Cardiac fibroblast (primary cell): Measurements from ENCODE around the gene PEPD.

Experiments used
- DNase-seq, 2 donors: peaks; one replicate each; pipeline versions ENCODE4 v3.0.0 to v3.0.0-alpha.2; 2010; ENCODE audit warnings: low read depth in 2 of 2
- H3K4me3 ChIP-seq, 2 donors: replicated peaks in 1 of 2; 1 replicate in 1 of 2; 2 replicates in 1 of 2; pipeline ENCODE4 v1.5.1; 2011; ENCODE audit warnings: low read depth in 2 of 2, low read length in 2 of 2, mild to moderate bottlenecking in 2 of 2, moderate library complexity in 1 of 2
- TF ChIP-seq, protein P1 (sequence below): IDR thresholded peaks from one replicate; pipeline ENCODE4 v1.5.1; 2011; ENCODE audit warnings: low read depth, mild to moderate bottlenecking, low read length, inconsistent platforms

PEPD gene

GRCh38 chr19:33530842-33531241, 9.3 kb upstream of the PEPD start:
- H3K4me3 ChIP-seq: no peak overlapping the region
- TF ChIP-seq, protein P1, sequence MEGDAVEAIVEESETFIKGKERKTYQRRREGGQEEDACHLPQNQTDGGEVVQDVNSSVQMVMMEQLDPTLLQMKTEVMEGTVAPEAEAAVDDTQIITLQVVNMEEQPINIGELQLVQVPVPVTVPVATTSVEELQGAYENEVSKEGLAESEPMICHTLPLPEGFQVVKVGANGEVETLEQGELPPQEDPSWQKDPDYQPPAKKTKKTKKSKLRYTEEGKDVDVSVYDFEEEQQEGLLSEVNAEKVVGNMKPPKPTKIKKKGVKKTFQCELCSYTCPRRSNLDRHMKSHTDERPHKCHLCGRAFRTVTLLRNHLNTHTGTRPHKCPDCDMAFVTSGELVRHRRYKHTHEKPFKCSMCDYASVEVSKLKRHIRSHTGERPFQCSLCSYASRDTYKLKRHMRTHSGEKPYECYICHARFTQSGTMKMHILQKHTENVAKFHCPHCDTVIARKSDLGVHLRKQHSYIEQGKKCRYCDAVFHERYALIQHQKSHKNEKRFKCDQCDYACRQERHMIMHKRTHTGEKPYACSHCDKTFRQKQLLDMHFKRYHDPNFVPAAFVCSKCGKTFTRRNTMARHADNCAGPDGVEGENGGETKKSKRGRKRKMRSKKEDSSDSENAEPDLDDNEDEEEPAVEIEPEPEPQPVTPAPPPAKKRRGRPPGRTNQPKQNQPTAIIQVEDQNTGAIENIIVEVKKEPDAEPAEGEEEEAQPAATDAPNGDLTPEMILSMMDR: no peak
- no peak for DNase-seq

DNA sequence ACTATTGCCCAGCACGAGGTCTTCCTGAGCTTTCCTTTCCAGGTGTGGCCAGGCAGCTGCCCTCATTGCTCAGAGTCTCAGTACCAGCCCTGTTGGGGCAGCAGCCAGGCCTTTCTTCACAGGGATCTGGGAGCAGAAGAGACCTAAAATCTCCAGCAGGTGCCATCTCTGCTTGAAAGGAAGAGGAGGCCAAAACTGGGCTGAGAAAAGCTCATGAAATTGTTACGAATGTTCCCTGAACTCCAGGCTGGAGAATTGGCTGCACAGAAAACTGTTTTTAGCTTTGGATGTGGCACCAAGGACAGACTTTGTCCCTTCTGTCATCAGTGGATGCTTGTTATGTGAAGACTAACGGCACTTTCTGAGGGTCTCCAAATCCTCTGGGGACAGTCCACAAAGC, 8.7 kb upstream of the PEPD start:
- TF ChIP-seq, protein P1: no peak

GRCh38 chr19:33529094-33529676, 7.6 kb upstream of the PEPD start:
- DNase-seq: no peak
- TF ChIP-seq, protein P1: no peak
- H3K4me3 ChIP-seq: no peak overlapping the region

More for the DNA sequence above, 8.7 kb upstream of the PEPD start:
- no peak for DNase-seq
- H3K4me3 ChIP-seq: no peak overlapping the region

DNA sequence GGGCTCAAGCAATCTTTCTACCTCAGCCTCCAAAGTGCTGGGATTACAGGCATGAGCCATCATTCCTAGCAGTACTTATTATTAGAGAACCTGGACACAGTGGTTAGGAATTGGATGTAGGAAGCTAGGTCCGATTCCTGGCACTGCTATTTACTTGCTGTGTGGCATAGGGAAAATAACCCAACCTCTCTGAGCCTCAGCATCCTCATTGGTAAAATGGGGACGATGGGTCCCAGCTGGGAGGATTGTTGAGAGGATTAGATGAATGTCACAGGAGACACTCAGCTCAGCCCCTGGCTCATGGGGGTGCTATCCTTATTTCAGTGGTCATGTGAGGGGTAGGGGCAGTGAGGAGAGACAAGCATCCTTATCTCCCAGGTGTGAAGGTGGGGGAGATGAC, 6.8 kb upstream of the PEPD start:
- TF ChIP-seq, protein P1: no peak
- no peak overlapping the region for H3K4me3 ChIP-seq
- no peak for DNase-seq

DNA sequence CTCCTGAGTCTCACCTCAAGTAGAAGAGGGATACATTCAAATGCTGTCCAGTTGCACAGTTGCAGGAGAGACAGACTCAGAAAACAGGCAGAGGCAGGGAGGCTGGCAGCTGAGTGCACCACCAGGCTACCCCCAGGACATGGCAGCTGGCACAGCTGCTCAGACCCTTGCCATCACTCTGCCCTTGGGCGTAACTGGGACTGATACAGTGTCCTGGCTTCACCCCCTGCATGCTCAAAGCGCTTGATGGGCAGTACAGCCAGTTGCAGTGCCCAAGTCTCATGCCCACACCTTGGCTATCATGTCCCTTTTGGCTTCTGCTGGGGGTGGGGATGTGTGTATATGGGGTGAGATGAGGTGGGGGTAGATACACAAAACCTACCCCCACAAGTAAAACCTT, 5.5 kb upstream of the PEPD start:
- no peak for DNase-seq
- TF ChIP-seq, protein P1: no peak
- H3K4me3 ChIP-seq: no peak overlapping the region

- no peak overlapping the region for H3K4me3 ChIP-seq
- DNase-seq: no peak
- TF ChIP-seq, protein P1: no peak
These were observed 2.6 kb upstream of the PEPD start for GRCh38 chr19:33524024-33524664.
